Erythroblast (primary cell): ENCODE measurements around the gene GPR32.
A peak's percentile ranks its signal among the peaks of the same experiment; 100 is the strongest.
"Not testable (repeated sequence)": the region's sequence is repeated elsewhere in the genome, so short reads cannot be mapped to it uniquely, and the experiment has no call there.

Experiments
- DNase-seq, 2 experiments: peaks; one replicate each; lab custom pipeline; 2025; lab: John Stamatoyannopoulos, UW
- GATA1 ChIP-seq: IDR thresholded peaks from 2 replicates; pipeline ENCODE4 v1.6.1; 2011; ENCODE audit warnings: low read depth, mild to moderate bottlenecking, control low read depth, low read length, moderate library complexity
- POLR2A ChIP-seq: IDR thresholded peaks from 2 replicates; pipeline ENCODE4 v1.6.1; 2011; ENCODE audit warnings: mild to moderate bottlenecking, low read length

GPR32 gene

GRCh38 chr19:50764409-50764808 is 5.9 kb upstream of the GPR32 start:
- TF ChIP-seq GATA1 (no peak), POLR2A (no peak)
- DNase-seq = no peak

- DNase-seq = not testable (repeated sequence)
Observed at GRCh38 chr19:50766746-50767145, 3.5 kb upstream of the GPR32 start.

GRCh38 chr19:50767263-50767662 is 3.0 kb upstream of the GPR32 start:
- not testable (repeated sequence) for DNase-seq

GRCh38 chr19:50768277-50768676 is 2.0 kb upstream of the GPR32 start:
- no peak for DNase-seq
- TF ChIP-seq GATA1 (no peak), POLR2A (no peak)

GRCh38 chr19:50770888-50771287 is 624 bp downstream of the GPR32 start:
- TF ChIP-seq POLR2A (no peak), GATA1 (no peak)

GRCh38 chr19:50772476-50772875 is 2.2 kb downstream of the GPR32 start:
- no peak for TF ChIP-seq GATA1
- no peak for TF ChIP-seq POLR2A
- DNase-seq = no peak

More at GRCh38 chr19:50770888-50771287, 624 bp downstream of the GPR32 start:
- no peak for DNase-seq

GRCh38 chr19:50772912-50773311 is 2.6 kb downstream of the GPR32 start:
- DNase-seq = not testable (repeated sequence)

- not testable (repeated sequence) for DNase-seq
Observed at GRCh38 chr19:50773454-50773853, 3.2 kb downstream of the GPR32 start.

- TF ChIP-seq POLR2A = no peak
- no peak for DNase-seq
Observed at GRCh38 chr19:50776131-50776530, 5.9 kb downstream of the GPR32 start.

GRCh38 chr19:50777261-50777660 is 7.0 kb downstream of the GPR32 start:
- TF ChIP-seq POLR2A (no peak), GATA1 (no peak)
- DNase-seq = no peak

- TF ChIP-seq GATA1 (no peak), POLR2A (no peak)
- peak in 1 of 2 experiments; percentile 54 for DNase-seq
Observed at GRCh38 chr19:50777830-50778303, 7.6 kb downstream of the GPR32 start.

GRCh38 chr19:50778906-50779430 is 8.7 kb downstream of the GPR32 start:
- no peak for DNase-seq
- TF ChIP-seq GATA1 = no peak
- TF ChIP-seq POLR2A = no peak

GRCh38 chr19:50779504-50780457 is 9.5 kb downstream of the GPR32 start:
- DNase-seq = no peak
- TF ChIP-seq POLR2A (no peak), GATA1 (no peak)

- no peak for TF ChIP-seq POLR2A
- no peak for TF ChIP-seq GATA1
- no peak for DNase-seq
Observed at GRCh38 chr19:50780753-50781435, 10.6 kb downstream of the GPR32 start.

- DNase-seq = not testable (repeated sequence)
Observed at GRCh38 chr19:50783848-50784152, 13.5 kb downstream of the GPR32 start.
